OCI-LY1 (cell line): ENCODE data around the gene DDX4.

Source experiments
- H2AFZ ChIP-seq: fragments of 200-600 bp; sonication (generic), shearing (Covaris generic); 2 replicates; pipeline ENCODE4 v1.6.0; 2014; ENCODE audit warnings: antibody characterized with exemption, mild to moderate bottlenecking, low read length
- H3F3A ChIP-seq: fragments of 200-600 bp; sonication (generic), shearing (Covaris generic); 2 replicates; pipeline ENCODE4 v1.6.0; 2014; ENCODE audit warnings: mild to moderate bottlenecking, antibody characterized with exemption, low read length, moderate library complexity; ENCODE audit not compliant: insufficient read depth
- H3K27ac ChIP-seq: fragments of 200-600 bp; sonication (generic); 2 replicates; pipeline ENCODE4 v1.5.1; 2014; ENCODE audit warnings: low read length, mixed run types, mild to moderate bottlenecking, low read depth; ENCODE audit not compliant: poor library complexity, severe bottlenecking
- H3K27me3 ChIP-seq: fragments of 200-600 bp; sonication (generic); 2 replicates; pipeline ENCODE4 v1.6.0; 2014; ENCODE audit warnings: antibody characterized with exemption, mild to moderate bottlenecking, low read length, moderate library complexity; ENCODE audit not compliant: insufficient read depth
- H3K36me3 ChIP-seq: fragments of 200-600 bp; sonication (generic); 2 replicates; pipeline ENCODE4 v1.6.1; 2014; ENCODE audit warnings: mild to moderate bottlenecking, antibody characterized with exemption, low read length, moderate library complexity, mixed read lengths; ENCODE audit not compliant: insufficient read depth
- H3K4me1 ChIP-seq: fragments of 200-600 bp; sonication (generic); 2 replicates; pipeline ENCODE4 v1.5.1; 2014; ENCODE audit warnings: mild to moderate bottlenecking, low read length, moderate library complexity; ENCODE audit not compliant: insufficient read depth, severe bottlenecking
- H3K4me2 ChIP-seq: fragments of 200-600 bp; sonication (generic), shearing (Covaris generic); 2 replicates; pipeline ENCODE4 v1.6.1; 2014; ENCODE audit warnings: low read length
- H3K4me3 ChIP-seq: fragments of 200-600 bp; sonication (generic); 2 replicates; pipeline ENCODE4 v1.5.1; 2014; ENCODE audit warnings: low read length, low read depth, mild to moderate bottlenecking, mixed read lengths; ENCODE audit not compliant: poor library complexity, severe bottlenecking
- H3K79me2 ChIP-seq: fragments of 200-600 bp; shearing (Covaris generic); 2 replicates; pipeline ENCODE4 v1.6.1; 2016; ENCODE audit warnings: mixed run types, low read length, mixed read lengths; ENCODE audit not compliant: insufficient read depth
- H3K9ac ChIP-seq: fragments of 200-600 bp; sonication (generic), shearing (Covaris generic); 2 replicates; pipeline ENCODE4 v1.6.1; 2014; ENCODE audit warnings: mild to moderate bottlenecking, low read length, mixed read lengths
- H3K9me2 ChIP-seq: fragments of 200-600 bp; sonication (generic), shearing (Covaris generic); 2 replicates; pipeline ENCODE4 v1.6.1; 2014; ENCODE audit warnings: low read depth, mild to moderate bottlenecking, low read length, mixed read lengths
- H3K9me3 ChIP-seq: fragments of 200-600 bp; shearing (Covaris generic); 2 replicates; pipeline ENCODE4 v1.6.1; 2014; ENCODE audit warnings: low read length, mixed read lengths
- H4K20me1 ChIP-seq: fragments of 200-600 bp; sonication (generic), shearing (Covaris generic); 2 replicates; pipeline ENCODE4 v1.6.0; 2016; ENCODE audit warnings: mild to moderate bottlenecking, low read length; ENCODE audit not compliant: insufficient read depth
- CTCF ChIP-seq: fragments of 200-600 bp; sonication (generic), shearing (Covaris generic); IDR thresholded peaks from 2 replicates; pipeline ENCODE4 v1.5.1; 2017; ENCODE audit warnings: mild to moderate bottlenecking, antibody characterized with exemption, low read length, moderate library complexity, mixed read lengths
- EZH2 ChIP-seq: fragments of 200-600 bp; sonication (generic), shearing (Covaris generic); IDR thresholded peaks from 2 replicates; pipeline ENCODE4 v1.8.0; 2017; ENCODE audit warnings: borderline replicate concordance, mixed run types, mild to moderate bottlenecking, antibody characterized with exemption, low read length, moderate library complexity, mixed read lengths

The DDX4 gene

DNA sequence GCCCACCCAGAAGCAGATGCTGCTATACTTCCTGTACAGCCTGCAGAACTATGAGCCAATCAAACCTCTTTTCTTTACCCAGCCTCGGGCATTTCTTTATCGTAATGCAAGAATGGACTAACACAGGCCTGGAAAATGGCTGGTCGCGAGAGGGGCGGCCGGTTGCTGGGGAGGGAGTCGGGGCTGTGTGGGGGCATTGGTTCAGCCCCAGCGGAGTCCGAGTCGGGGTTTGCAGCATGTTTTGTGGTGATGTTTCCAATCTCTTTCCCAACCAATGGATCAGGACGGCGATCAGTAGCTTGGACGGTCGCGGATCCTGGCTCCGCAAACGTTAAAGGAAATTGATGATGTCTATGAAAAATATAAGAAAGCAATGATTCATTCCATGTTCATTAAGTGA is 94.6 kb downstream of the DDX4 start:
- no peak overlapping the region for H3K4me2 ChIP-seq
- no peaks in the 10 kb centered on the region for H3K27me3 ChIP-seq
- no peak overlapping the region for H2AFZ ChIP-seq
- H3K4me3 ChIP-seq: no peak overlapping the region
- no peaks in the 10 kb centered on the region for H3K9me3 ChIP-seq
- no peak overlapping the region for H3K9ac ChIP-seq
- H3K9me2 ChIP-seq: no peaks in the 10 kb centered on the region
- no peak for TF ChIP-seq EZH2
- no peak for TF ChIP-seq CTCF
- no peaks in the 10 kb centered on the region for H4K20me1 ChIP-seq
- no peaks in the 10 kb centered on the region for H3K4me1 ChIP-seq
- no peaks in the 10 kb centered on the region for H3F3A ChIP-seq
- no peaks in the 10 kb centered on the region for H3K79me2 ChIP-seq
- no peak overlapping the region for H3K27ac ChIP-seq
- no peaks in the 10 kb centered on the region for H3K36me3 ChIP-seq

DNA sequence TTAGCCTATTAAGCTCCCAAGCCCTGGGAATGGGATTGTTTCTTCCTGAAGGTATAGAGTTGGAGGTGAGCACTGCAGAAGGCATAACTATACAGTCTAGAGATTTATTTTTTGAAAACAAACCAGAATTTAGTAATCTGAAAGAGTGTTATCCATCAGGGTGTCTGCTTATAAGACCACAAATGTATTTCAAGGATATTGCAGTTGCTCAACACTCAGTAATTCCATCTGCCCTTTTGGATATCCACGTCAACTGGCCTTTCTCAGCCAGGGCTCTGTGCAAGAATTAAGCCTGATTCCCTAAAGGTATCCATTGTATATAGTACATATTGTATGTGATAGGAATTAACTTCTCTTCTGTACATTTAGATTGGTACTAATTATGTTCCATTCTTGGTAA is 98.3 kb downstream of the DDX4 start:
- Histone ChIP-seq H3K9ac (no peak overlapping the region), H3K36me3 (no peaks in the 10 kb centered on the region), H3K9me2 (no peaks in the 10 kb centered on the region), H3K79me2 (no peaks in the 10 kb centered on the region), H2AFZ (no peak overlapping the region), H3F3A (no peaks in the 10 kb centered on the region), H3K4me1 (no peaks in the 10 kb centered on the region), H3K4me2 (no peak overlapping the region), H3K9me3 (no peaks in the 10 kb centered on the region), H3K4me3 (no peak overlapping the region), H4K20me1 (no peaks in the 10 kb centered on the region), H3K27me3 (no peaks in the 10 kb centered on the region), H3K27ac (no peak overlapping the region)
- no peak for TF ChIP-seq EZH2
- TF ChIP-seq CTCF: no peak

DNA sequence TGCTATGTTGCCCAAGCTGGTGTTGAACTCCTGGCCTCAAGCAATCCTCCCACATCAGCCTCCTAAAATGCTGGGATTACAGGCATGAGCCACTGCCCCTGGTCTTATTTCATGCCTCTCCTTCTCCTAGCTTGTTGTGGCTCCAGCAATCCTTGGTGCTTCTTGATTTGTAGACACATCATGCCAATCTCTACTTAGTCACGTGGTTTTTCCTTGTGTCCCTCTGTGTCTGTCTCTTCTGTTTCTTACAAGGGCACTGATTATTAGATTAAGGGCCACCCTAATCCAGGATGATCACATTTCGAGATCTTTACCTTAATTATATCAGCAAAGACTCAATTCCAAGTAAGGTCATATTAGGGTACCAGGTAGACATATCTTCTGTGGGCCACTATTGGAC is 104.1 kb downstream of the DDX4 start:
- Histone ChIP-seq H3K36me3 (no peaks in the 10 kb centered on the region), H3K9ac (no peak overlapping the region), H3K4me1 (no peaks in the 10 kb centered on the region), H4K20me1 (no peaks in the 10 kb centered on the region), H3K4me3 (no peak overlapping the region), H3K4me2 (no peak overlapping the region), H3K9me3 (no peaks in the 10 kb centered on the region), H3K27ac (no peak overlapping the region), H3F3A (no peaks in the 10 kb centered on the region), H3K27me3 (no peaks in the 10 kb centered on the region), H3K9me2 (no peaks in the 10 kb centered on the region; the same call in 1 of the 2 replicates), H2AFZ (no peak overlapping the region), H3K79me2 (no peaks in the 10 kb centered on the region)
- TF ChIP-seq CTCF (no peak), EZH2 (no peak)
